Activated CD8-positive, alpha-beta memory T cell treated with anti-CD3 and anti-CD28 coated beads, Interleukin-2, amount 50 U/mL, for 24 hours (primary cell): Measurements from ENCODE around the gene FOXM1.

ENCODE experiments used
- DNase-seq: peaks from one replicate; pipeline ENCODE4 v3.0.0-alpha.2; 2020; ENCODE audit errors: extremely low read depth

Gene FOXM1

DNA sequence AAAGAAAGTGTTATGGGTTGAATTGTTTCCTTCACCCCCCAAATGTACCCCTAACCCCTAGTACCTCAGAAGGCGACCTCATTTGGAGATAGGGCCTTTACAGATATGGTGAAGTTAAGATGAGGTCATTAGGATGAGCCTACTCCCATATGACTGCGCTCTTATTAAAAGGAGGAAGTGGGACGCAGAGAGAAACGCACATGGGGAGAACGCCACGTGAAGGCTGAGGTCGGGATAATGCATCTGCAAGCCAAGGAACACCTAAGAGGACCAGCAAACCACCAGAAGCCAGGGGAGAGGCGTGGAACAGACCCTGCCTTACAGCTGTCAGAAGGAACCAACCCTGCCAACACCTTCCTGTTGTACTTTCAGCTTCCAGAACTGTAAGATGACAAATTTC is 40.4 kb downstream of the FOXM1 start:
- no peak for DNase-seq

DNA sequence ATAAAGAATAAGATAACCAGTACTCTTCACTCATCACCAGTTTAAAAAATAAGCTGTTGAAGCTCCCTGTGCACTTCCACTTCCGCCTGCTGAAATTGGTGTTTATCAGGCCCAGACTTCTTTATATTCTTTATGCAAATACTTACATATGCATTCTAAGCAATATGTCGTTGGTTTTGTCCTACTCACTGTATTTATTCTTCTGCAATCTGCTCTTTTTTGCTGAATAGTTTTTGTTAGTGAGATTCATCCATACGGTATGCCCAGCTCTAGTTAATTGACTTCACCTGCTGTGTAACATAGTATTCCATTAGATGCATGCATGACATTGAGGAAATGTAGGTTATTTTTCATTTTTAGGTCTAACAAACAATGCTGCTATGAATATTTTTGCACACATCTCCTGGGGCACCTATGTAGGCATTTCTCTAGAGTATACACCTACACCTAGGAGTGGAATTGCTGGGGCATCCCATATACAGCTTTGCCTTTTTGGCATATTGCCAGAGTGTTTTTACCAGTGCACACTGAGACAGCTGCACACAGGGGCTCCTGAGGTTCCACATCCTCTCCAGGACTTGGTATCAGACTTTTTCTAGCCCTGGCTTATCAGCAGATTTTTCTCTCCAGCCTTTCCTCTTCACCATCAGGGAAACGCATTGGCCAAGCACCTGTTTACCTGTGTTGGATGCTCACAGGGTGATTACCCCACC is 41.1 kb downstream of the FOXM1 start:
- no peak for DNase-seq

DNA sequence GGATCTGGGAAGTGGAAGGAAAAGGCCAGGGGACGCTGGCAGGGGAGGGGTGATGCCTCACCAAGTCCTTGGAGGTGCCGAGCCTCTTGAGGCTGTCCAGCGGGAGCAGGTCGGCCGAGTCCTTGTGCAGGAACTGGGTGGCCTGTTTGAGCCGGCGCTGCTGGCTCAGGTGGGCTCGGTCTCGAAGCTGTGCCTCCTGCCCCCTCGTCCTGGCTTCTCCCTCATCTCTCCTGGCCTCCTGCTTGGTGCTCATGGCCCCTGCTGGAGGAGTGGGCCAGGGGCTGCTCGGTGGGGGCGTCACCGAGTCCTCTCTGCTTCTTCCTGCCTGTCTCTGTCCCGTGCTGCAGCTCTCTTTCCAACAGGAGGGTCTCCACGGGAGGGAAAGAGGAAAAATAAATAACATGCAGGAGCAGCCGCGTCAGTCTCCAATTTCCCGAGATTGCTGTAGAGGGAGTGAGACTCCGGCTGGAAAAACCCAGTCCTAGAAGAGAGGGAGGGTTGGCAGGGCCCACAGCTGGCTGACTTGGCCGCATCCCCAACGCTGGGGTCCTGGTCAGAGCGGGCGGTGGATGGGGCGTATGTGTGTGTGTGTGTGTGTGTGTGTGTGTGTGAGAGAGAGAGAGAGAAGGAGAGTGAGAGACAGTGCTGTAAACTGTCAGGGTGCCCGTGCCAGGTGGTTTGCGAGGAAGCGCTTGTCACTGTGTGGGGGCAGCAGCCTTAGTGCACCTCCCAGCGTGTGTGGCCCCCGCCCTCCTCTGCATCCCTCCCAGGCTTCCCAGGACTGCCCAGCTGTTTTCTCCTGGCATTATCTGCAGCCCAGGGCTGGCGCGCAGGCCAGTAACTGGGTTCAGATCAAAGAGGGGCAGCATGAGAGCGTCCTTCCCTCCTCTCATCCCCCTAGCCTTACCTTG is 42.1 kb downstream of the FOXM1 start, which contains the start of gene NRIP2:
Gene NRIP2 (minus strand): TSS at position 455 of the 911 bp plus-strand sequence. CDS start 52 bp downstream, at position 403.
- no peak for DNase-seq

DNA sequence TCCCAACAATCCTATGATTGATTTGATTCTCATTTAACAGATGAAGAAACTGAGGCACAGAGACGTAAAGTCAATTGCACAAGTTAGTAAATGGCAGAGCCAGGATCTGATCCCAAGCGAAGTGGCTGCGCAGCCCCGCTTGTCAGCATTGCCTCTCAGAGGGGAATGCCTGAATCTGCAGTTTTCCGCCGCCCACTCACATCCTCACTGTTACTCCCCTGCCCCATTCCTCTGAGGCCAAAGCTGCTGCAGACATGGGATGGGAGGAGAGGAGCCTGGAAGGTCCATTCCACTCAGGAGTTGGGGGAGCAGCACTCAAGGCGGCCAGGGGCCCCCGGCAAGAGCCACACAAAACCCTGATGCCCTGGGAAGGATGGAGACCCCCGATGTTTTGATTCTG is 43.2 kb downstream of the FOXM1 start:
- DNase-seq: no peak

DNA sequence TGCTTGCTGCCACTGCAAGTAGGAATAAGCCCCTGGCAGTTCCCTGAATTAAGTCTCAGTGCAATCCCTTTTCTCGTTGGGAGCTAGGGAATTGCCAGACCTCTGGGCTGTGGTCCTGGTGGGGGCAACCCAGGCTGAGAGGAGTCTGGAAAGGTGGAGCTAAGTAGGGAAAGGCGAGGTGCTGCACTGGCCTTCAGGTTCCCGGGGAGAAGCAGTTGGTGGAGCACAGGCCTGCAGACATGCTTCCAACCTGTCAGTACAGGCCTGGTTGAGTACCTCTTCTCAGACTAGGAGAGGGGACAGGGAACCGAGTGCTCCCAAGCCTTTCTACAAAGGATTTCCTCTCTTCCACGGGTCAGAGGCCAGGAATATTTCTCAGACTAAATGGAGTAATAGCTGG is 43.6 kb downstream of the FOXM1 start:
- DNase-seq: no peak

DNA sequence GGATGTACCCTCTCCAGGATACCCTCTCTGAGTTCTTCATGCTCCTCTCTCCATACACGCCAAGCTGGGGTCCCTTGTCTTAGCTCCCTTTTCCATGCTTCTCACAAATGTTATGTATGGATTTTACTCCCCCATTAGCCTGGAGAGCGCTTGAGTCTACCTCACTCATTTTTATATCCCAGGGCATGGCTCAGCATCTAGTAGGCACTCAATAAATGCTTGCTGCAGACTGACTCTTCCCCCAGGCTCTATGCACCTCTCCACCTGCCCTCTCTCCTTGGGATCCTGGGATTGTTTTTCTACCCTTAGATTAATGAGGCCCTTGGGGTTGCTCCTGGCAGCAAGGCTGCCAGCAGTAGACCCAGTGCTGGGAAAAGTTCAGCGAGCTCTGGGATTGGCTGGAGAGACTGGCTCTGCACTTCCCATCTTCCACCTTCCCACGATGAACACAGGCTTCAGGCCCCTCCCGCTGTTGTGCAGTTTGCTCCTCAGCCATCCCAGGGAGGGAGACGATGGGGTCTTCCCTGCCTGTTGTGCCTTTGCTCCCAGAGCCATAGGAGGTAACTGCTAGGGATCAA is 44.3 kb downstream of the FOXM1 start:
- no peak for DNase-seq

DNA sequence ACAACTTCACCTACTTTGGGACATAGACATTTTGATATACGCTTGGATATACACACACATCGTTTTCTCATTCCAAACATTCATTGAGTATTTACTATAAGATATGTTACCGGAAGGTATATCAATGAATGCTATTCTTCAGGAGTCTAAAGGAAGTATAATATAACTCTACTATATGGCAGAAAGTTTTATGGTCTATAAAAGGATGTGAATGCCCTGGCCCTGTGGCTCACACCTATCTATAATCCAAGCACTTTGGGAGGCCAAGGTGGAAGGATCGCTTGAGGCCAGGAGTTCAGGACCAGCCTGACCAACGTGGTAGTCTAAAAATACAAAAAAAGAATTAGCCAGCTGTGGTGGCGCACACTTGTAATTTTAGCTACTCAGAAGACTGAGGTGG is 47.7 kb downstream of the FOXM1 start:
- DNase-seq: no peak

DNA sequence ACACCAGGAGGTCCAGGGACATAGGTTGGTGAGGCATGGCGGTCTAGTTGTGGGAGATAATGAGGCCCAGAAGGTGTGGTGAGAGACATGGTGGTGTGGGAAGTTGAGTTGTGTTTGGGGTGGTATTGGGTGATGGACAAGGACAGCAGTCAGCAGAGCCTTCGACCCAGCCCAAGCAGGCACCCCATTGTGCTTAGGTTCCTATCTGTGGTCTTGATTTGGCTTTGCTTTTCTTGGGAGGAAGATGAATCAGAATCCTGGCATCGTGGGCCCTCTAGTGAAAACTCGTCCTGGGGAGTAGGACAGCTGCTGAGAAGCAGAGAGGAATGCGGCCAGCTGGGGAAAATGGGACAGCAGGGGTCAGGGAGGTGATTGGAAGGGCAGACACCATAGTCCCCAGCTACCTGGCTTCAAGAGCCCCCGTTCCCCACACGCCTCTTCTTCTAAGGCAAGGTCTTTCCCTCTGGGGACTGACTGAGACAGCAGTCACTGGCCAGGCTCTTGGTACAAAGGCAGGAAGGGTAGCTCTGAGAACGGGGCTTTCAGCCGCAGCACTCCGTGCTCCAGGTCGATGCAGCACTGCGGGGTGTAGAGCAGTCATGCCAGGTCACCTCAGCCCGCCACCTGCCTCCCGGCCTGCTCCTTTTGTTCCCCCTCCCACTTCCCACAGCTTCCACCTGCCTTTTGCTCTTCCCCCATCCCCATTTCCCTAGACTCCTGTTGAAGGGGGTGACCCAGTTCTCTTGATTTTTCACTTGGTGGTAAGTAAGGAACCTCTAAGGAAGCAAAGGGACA is 50.1 kb downstream of the FOXM1 start:
- no peak for DNase-seq

DNA sequence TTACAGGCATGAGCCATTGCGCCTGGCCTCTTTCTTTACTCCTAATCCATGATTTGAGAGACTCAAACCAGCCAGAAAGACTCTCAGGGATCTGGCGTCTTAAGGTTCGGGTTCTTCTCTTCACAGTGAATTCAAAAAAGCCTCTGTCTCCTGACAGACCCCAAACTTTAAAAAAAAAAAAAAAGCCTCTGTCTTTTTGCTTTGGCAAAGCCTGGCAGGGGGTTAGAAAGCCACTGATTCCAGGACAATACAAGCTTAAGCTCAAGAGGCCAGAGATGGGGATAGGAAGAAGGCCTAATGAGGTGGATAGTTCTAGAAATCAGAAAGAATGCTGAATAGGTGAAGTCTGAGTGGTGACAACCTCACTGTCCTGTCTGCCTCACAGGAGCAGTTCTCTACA is 50.9 kb downstream of the FOXM1 start:
- no peak for DNase-seq

DNA sequence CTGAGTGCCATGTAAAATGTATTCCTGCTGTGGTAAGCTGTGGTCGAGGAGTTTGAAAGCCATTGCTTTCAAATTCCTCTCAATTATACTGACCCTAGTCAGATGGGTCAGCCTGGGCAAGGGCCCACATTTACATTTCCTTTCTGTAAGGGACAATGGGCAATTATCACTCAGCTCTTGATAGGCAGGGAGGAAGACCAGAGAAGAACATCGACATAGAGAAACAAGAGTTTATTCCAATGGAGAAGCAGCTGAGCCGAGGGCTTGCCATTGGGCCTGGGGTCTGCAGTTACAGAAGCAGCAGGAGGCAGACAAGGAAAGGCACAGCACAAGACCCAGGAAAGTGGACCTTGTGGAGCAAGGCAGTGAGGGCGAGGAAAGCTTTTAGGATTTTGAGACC is 51.8 kb downstream of the FOXM1 start:
- DNase-seq: no peak

DNA sequence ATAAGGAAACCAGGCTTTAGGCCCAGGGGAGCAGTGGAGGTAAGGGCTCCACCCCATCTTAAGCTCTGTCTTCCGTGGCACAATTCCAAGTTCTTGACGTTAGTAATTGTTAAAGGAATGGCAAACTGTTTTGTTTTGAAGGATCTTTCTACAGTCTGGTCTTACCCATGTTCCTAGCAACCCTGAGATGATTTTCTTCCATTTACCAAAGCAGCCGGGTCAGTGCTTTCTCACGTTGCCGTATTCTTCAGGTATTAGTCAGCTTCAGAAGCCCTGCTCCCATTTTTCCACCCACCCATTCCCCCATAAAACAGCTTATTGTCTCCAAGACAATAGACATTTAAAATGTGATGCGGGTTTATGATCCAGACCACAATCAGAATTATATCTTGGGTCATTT is 52.4 kb downstream of the FOXM1 start:
- DNase-seq: no peak

DNA sequence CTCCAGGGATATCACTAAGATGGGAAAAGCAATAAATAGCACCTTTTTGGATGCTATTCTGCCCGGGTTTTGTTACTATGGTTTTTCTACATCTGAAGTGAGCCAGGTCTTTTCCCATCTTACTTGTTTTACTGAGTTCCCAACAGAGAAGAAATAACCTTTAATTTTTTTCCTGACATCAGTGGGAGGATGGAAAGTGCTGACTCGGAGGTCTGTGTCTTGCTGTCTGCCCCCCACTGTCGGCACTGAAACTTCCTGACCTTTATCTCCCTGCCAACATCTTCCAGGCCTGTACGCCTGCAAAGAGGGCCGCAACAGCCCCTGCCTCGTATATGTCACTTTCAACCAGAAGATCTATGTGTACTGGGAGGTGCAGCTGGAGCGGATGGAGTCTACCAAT is 53.5 kb downstream of the FOXM1 start:
- no peak for DNase-seq

DNA sequence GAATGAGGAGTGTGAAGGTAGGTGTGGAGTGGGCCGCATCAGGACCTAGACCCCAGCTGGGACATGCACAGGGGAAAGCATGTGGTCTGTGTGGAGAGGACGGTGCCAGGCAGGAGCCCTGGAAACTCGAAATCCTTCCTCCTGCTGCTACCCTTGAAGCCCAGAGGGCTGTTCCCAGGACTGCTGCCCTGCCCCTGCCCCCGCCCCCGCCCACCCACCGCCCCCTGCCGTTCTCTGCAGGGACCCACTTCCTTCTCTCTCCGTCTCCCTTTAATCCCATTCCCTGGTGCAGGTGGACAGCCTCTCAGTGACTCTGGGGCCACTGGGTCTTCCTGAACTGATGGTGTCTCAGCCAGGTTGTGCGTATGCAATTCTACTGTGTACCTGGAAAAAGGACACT is 56.5 kb downstream of the FOXM1 start:
- DNase-seq: no peak

DNA sequence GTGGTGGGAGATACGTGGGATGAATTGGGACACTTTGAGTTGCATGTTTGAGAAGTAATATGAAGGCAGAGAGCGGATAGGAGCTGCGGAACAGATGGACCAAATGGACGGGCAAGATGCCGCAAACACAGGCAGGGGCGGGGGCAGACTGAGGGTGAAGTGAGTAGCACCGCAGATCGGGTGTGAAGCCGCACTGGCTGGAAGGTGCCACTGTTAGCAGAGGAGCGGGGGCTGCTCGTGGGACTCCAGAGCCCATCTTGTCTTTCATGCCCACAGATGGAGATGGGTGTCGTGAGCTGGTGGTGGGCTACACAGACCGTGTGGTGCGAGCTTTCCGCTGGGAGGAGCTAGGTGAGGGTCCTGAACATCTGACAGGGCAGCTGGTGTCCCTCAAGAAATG is 57.2 kb downstream of the FOXM1 start:
- no peak for DNase-seq

DNA sequence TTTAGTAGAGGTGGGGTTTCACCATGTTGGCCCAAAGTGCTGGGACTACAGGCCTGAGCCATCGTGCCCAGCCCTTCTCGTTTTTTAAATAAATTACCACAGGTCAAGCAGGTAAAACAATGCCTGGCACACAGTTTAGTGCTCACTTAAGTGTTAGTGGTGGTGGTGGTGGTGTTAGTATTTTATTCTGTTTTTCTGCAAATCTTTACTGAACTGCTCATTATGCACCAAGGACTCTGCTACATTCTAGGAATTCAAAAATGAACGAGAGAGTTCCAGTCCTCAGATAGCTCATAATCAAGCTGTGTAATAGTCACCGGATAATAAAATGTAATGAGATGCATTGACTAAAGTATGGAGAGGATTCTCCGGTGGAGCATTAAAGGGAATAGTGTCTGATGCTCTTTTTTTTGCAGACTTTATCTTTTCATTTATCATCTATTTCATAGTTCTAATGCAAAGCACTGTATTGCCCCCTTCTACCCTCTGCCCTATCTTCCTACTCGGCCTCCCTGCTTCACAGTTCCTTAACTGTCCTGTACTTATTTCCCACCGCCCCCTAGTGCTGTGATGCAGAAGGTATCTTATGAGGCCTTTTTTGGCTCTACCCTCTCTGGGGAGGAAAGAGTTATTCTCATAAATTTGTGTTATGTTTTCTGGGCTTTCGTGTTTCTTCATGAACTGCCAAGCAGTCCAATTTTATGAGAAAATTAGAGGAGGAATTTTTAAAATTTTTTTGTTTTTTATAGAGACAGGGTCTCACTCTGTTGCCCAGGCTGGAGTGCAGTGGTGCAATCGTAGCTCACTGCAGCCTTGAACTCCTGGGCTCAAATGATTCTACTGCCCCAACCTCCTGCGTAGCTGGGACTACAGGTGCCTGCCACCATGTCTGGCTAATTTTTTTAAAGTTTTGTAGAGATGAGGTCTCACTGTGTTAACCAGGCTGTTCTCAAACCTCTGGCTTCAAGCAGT is 63.5 kb downstream of the FOXM1 start:
- DNase-seq: peak; percentile 14

DNA sequence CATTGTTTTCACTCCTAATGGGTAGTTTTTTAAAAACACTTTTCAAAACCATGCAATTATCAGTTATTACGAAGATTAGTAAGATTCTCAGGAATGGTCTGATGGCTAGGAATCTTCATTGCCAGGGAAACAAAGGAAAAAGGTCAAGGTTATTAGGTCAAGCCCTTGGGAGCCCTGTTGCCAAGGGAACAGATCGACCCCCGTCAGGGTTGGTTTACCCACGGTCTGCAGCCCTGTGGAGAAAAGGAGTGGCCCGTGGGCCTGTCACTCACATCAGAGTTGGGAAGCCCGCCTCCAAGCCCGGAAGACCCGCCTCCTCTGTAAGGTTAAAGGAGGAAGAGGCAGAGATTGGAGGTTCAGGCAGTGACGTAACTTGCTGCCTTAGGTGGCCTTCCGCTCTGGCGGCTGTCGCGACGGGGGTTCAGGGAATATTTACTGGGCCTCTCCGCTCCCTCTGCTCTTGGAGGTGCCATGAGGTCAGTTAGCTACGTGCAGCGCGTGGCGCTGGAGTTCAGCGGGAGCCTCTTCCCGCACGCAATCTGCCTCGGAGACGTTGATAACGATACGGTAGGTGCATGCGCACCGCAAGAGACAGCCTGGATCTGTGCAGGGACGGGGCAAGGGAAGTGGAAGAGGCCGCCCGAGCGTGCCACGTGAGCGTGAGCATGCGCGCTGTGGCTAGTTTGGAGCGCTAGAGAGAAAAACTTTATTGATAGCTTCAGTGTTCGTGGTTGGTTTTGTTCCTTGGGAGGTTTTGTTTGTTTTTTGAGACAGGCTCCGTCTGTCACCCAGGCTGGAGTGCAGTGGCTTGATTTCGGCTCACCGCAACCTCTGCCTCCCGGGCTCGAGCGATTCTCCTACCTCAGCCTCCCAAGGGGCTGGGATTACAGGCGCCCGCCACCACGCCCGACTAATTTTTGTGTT is 64.4 kb downstream of the FOXM1 start, which contains the start of gene ITFG2:
Gene ITFG2 (plus strand): TSS at position 379 of the 924 bp plus-strand sequence. CDS start 93 bp downstream, at position 472.
- peak; percentile 98 for DNase-seq

DNA sequence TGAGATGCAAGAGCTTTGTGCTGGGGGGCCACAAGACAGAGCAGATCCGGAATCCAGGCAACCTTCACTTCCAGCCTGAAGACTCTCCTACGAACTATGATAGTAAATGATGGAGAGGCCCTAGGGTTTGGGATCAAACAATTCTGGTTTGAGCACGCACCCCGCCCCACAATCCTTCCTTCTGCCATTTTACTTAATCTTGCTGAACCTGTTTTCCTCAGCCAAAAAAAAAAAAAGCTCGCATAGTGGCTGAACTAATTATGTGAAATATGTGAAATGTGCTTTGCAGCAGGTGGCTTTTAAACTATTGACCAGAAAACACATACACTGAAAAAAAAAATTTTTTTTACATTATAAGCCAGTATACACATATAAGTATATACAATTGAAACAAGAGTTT is 65.2 kb downstream of the FOXM1 start:
- no peak for DNase-seq
